Measurements from ENCODE around the gene FRAS1. TPM values are rescaled to one million over a fixed set of nuclear protein-coding genes. Genes with fewer than 3 reads are reported as not detected.
"Not testable (repeated sequence)": the region's sequence is repeated elsewhere in the genome, so short reads cannot be mapped to it uniquely, and the experiment has no call there.

Gene FRAS1
- total RNA-seq, 1 experiment from 2014 or later: 3.4 TPM

GRCh38 chr4:78268597-78268996, 211.5 kb downstream of the FRAS1 start:
- Histone ChIP-seq H3K9me2 (replicated peaks; ENCODE audit: low read length) (no peaks in the 10 kb centered on the region), H3K27ac (ENCODE audit: low read length) (no peak overlapping the region), H3K9ac (ENCODE audit: low read length) (no peak overlapping the region), H3K9me3 (ENCODE audit: low read length) (no peaks in the 10 kb centered on the region), H4K20me1 (ENCODE audit: low read length) (no peaks in the 10 kb centered on the region), H3K27me3 (ENCODE audit: low read length) (no peaks in the 10 kb centered on the region), H3F3A (ENCODE audit: low read length, unreplicated experiment) (no peaks in the 10 kb centered on the region), H3K4me2 (ENCODE audit: low read length) (no peak overlapping the region), H2AFZ (ENCODE audit: low read length) (no peak overlapping the region), H3K36me3 (ENCODE audit: low read depth, low read length) (no peaks in the 10 kb centered on the region), H3K79me2 (ENCODE audit: low read length) (no peaks in the 10 kb centered on the region), H3K4me1 (ENCODE audit: insufficient read depth, low read length) (no peaks in the 10 kb centered on the region), H3K4me3 (ENCODE audit: low read length) (no peak overlapping the region)
- DNase-seq: no peak
- no peak for ATAC-seq
- POLR2A ChIA-PET (ENCODE audit: unreplicated experiment): no interaction called here
- intact Hi-C loops (cut with micrococcal nuclease): no loop called here
- CTCF ChIA-PET: no interaction called here
- TF ChIP-seq EZH2phosphoT487 (IDR thresholded peaks at IDR 0.05; ENCODE audit: borderline replicate concordance, low read length) (no peak), EZH2 (IDR thresholded peaks at IDR 0.05; ENCODE audit: low read length, unreplicated experiment) (no peak), CTCF (conservative IDR thresholded peaks at IDR 0.05; ENCODE audit: low read depth, low read length) (no peak)
- no TSS peak for BruUV-seq (replicated peaks)

- H3K4me1 ChIP-seq (ENCODE audit: insufficient read depth, low read length); H3K4me3 ChIP-seq (ENCODE audit: low read length); POLR2A ChIA-PET (ENCODE audit: unreplicated experiment); H3F3A ChIP-seq (ENCODE audit: low read length, unreplicated experiment); H3K36me3 ChIP-seq (ENCODE audit: low read depth, low read length); H3K79me2 ChIP-seq (ENCODE audit: low read length); BruUV-seq (replicated peaks); H3K9me3 ChIP-seq (ENCODE audit: low read length); intact Hi-C loops (cut with micrococcal nuclease); CTCF ChIA-PET; H3K27ac ChIP-seq (ENCODE audit: low read length); H3K4me2 ChIP-seq (ENCODE audit: low read length); DNase-seq; H3K9me2 ChIP-seq (replicated peaks; ENCODE audit: low read length); H3K27me3 ChIP-seq (ENCODE audit: low read length); ATAC-seq; H3K9ac ChIP-seq (ENCODE audit: low read length); H4K20me1 ChIP-seq (ENCODE audit: low read length); H2AFZ ChIP-seq (ENCODE audit: low read length): not testable (repeated sequence)
Observed at GRCh38 chr4:78275450-78275849, 218.3 kb downstream of the FRAS1 start.

GRCh38 chr4:78286281-78286680, 229.2 kb downstream of the FRAS1 start:
- Histone ChIP-seq H3K9me3 (ENCODE audit: low read length) (no peaks in the 10 kb centered on the region), H4K20me1 (ENCODE audit: low read length) (no peaks in the 10 kb centered on the region), H3F3A (ENCODE audit: low read length, unreplicated experiment) (no peaks in the 10 kb centered on the region), H3K9ac (ENCODE audit: low read length) (no peak overlapping the region), H3K4me3 (ENCODE audit: low read length) (no peak overlapping the region), H3K27ac (ENCODE audit: low read length) (no peak overlapping the region), H2AFZ (ENCODE audit: low read length) (no peak overlapping the region), H3K79me2 (ENCODE audit: low read length) (no peaks in the 10 kb centered on the region), H3K4me1 (ENCODE audit: insufficient read depth, low read length) (no peaks in the 10 kb centered on the region), H3K9me2 (replicated peaks; ENCODE audit: low read length) (no peaks in the 10 kb centered on the region), H3K27me3 (ENCODE audit: low read length) (no peaks in the 10 kb centered on the region), H3K36me3 (ENCODE audit: low read depth, low read length) (no peaks in the 10 kb centered on the region), H3K4me2 (ENCODE audit: low read length) (no peak overlapping the region)
- no TSS peak for BruUV-seq (replicated peaks)
- DNase-seq (no peak), ATAC-seq (no peak)
- intact Hi-C loops (cut with micrococcal nuclease): no loop called here
- ChIA-PET CTCF (no interaction called here), POLR2A (ENCODE audit: unreplicated experiment) (no interaction called here)
- TF ChIP-seq CTCF (conservative IDR thresholded peaks at IDR 0.05; ENCODE audit: low read depth, low read length) (no peak), EZH2 (IDR thresholded peaks at IDR 0.05; ENCODE audit: low read length, unreplicated experiment) (no peak), EZH2phosphoT487 (IDR thresholded peaks at IDR 0.05; ENCODE audit: borderline replicate concordance, low read length) (no peak)

Data from PC-3 (cell line).